ENCODE results near the gene FURIN.

The FURIN gene

GRCh38 chr15:90909976-90910375, 41.6 kb downstream of the FURIN start:
- no peaks in the 10 kb centered on the region for H3K27me3 ChIP-seq (replicated peaks; ENCODE audit: control insufficient read depth, insufficient read depth, low read length, poor library complexity, severe bottlenecking)
- no peak overlapping the region for H3K27ac ChIP-seq (ENCODE audit: insufficient read depth, low read length, poor library complexity, severe bottlenecking)
- H3K36me3 ChIP-seq (ENCODE audit: control insufficient read depth, insufficient read depth, low read length) = peaks cover 88% of the 10 kb centered on the region
- H3K4me1 ChIP-seq (ENCODE audit: control insufficient read depth, insufficient read depth, low read length, poor library complexity, severe bottlenecking) = no peaks in the 10 kb centered on the region
- DNase-seq = no peak
- H3K9me3 ChIP-seq (ENCODE audit: control insufficient read depth, low read length) = no peaks in the 10 kb centered on the region
- no peak overlapping the region for H3K4me3 ChIP-seq (ENCODE audit: insufficient read depth, low read depth, low read length, poor library complexity, severe bottlenecking)

- peaks cover 86% of the 10 kb centered on the region for H3K36me3 ChIP-seq (ENCODE audit: control insufficient read depth, insufficient read depth, low read length)
- no peaks in the 10 kb centered on the region for H3K27me3 ChIP-seq (replicated peaks; ENCODE audit: control insufficient read depth, insufficient read depth, low read length, poor library complexity, severe bottlenecking)
- H3K27ac ChIP-seq (ENCODE audit: insufficient read depth, low read length, poor library complexity, severe bottlenecking) = no peak overlapping the region
- H3K4me3 ChIP-seq (ENCODE audit: insufficient read depth, low read depth, low read length, poor library complexity, severe bottlenecking) = no peak overlapping the region
- DNase-seq = no peak
- no peaks in the 10 kb centered on the region for H3K9me3 ChIP-seq (ENCODE audit: control insufficient read depth, low read length)
- no peaks in the 10 kb centered on the region for H3K4me1 ChIP-seq (ENCODE audit: control insufficient read depth, insufficient read depth, low read length, poor library complexity, severe bottlenecking)
Observed at GRCh38 chr15:90910441-90911301, 42.3 kb downstream of the FURIN start.

GRCh38 chr15:90911302-90911623, 42.9 kb downstream of the FURIN start:
- Histone ChIP-seq H3K27ac (ENCODE audit: insufficient read depth, low read length, poor library complexity, severe bottlenecking) (no peak overlapping the region), H3K27me3 (replicated peaks; ENCODE audit: control insufficient read depth, insufficient read depth, low read length, poor library complexity, severe bottlenecking) (no peaks in the 10 kb centered on the region), H3K4me1 (ENCODE audit: control insufficient read depth, insufficient read depth, low read length, poor library complexity, severe bottlenecking) (no peaks in the 10 kb centered on the region), H3K9me3 (ENCODE audit: control insufficient read depth, low read length) (no peaks in the 10 kb centered on the region), H3K36me3 (ENCODE audit: control insufficient read depth, insufficient read depth, low read length) (peaks cover 86% of the 10 kb centered on the region), H3K4me3 (ENCODE audit: insufficient read depth, low read depth, low read length, poor library complexity, severe bottlenecking) (no peak overlapping the region)
- no peak for DNase-seq

- Histone ChIP-seq H3K27ac (ENCODE audit: insufficient read depth, low read length, poor library complexity, severe bottlenecking) (no peak overlapping the region), H3K36me3 (ENCODE audit: control insufficient read depth, insufficient read depth, low read length) (peaks cover 87% of the 10 kb centered on the region), H3K4me3 (ENCODE audit: insufficient read depth, low read depth, low read length, poor library complexity, severe bottlenecking) (no peak overlapping the region), H3K27me3 (replicated peaks; ENCODE audit: control insufficient read depth, insufficient read depth, low read length, poor library complexity, severe bottlenecking) (no peaks in the 10 kb centered on the region), H3K9me3 (ENCODE audit: control insufficient read depth, low read length) (no peaks in the 10 kb centered on the region), H3K4me1 (ENCODE audit: control insufficient read depth, insufficient read depth, low read length, poor library complexity, severe bottlenecking) (no peaks in the 10 kb centered on the region)
- DNase-seq = no peak
Observed at GRCh38 chr15:90911906-90912769, 43.8 kb downstream of the FURIN start.

GRCh38 chr15:90912770-90913075, 44.3 kb downstream of the FURIN start:
- no peak overlapping the region for H3K4me3 ChIP-seq (ENCODE audit: insufficient read depth, low read depth, low read length, poor library complexity, severe bottlenecking)
- H3K36me3 ChIP-seq (ENCODE audit: control insufficient read depth, insufficient read depth, low read length) = peaks cover 89% of the 10 kb centered on the region
- no peak for DNase-seq
- H3K27me3 ChIP-seq (replicated peaks; ENCODE audit: control insufficient read depth, insufficient read depth, low read length, poor library complexity, severe bottlenecking) = no peaks in the 10 kb centered on the region
- no peaks in the 10 kb centered on the region for H3K4me1 ChIP-seq (ENCODE audit: control insufficient read depth, insufficient read depth, low read length, poor library complexity, severe bottlenecking)
- H3K9me3 ChIP-seq (ENCODE audit: control insufficient read depth, low read length) = no peaks in the 10 kb centered on the region
- no peak overlapping the region for H3K27ac ChIP-seq (ENCODE audit: insufficient read depth, low read length, poor library complexity, severe bottlenecking)

- H3K36me3 ChIP-seq (ENCODE audit: control insufficient read depth, insufficient read depth, low read length) = peaks cover 93% of the 10 kb centered on the region
- no peaks in the 10 kb centered on the region for H3K4me1 ChIP-seq (ENCODE audit: control insufficient read depth, insufficient read depth, low read length, poor library complexity, severe bottlenecking)
Observed at GRCh38 chr15:90913398-90913944, 45.1 kb downstream of the FURIN start.

GRCh38 chr15:90914305-90915080, 46.1 kb downstream of the FURIN start:
- Histone ChIP-seq H3K4me3 (ENCODE audit: insufficient read depth, low read depth, low read length, poor library complexity, severe bottlenecking) (no peak overlapping the region), H3K27ac (ENCODE audit: insufficient read depth, low read length, poor library complexity, severe bottlenecking) (no peak overlapping the region), H3K36me3 (ENCODE audit: control insufficient read depth, insufficient read depth, low read length) (peaks cover 96% of the 10 kb centered on the region), H3K4me1 (ENCODE audit: control insufficient read depth, insufficient read depth, low read length, poor library complexity, severe bottlenecking) (no peaks in the 10 kb centered on the region), H3K9me3 (ENCODE audit: control insufficient read depth, low read length) (no peaks in the 10 kb centered on the region), H3K27me3 (replicated peaks; ENCODE audit: control insufficient read depth, insufficient read depth, low read length, poor library complexity, severe bottlenecking) (no peaks in the 10 kb centered on the region)
- DNase-seq = no peak

More at GRCh38 chr15:90913398-90913944, 45.1 kb downstream of the FURIN start:
- no peaks in the 10 kb centered on the region for H3K9me3 ChIP-seq (ENCODE audit: control insufficient read depth, low read length)
- H3K4me3 ChIP-seq (ENCODE audit: insufficient read depth, low read depth, low read length, poor library complexity, severe bottlenecking) = no peak overlapping the region
- H3K27ac ChIP-seq (ENCODE audit: insufficient read depth, low read length, poor library complexity, severe bottlenecking) = no peak overlapping the region
- no peak for DNase-seq
- no peaks in the 10 kb centered on the region for H3K27me3 ChIP-seq (replicated peaks; ENCODE audit: control insufficient read depth, insufficient read depth, low read length, poor library complexity, severe bottlenecking)

- no peaks in the 10 kb centered on the region for H3K27me3 ChIP-seq (replicated peaks; ENCODE audit: control insufficient read depth, insufficient read depth, low read length, poor library complexity, severe bottlenecking)
- H3K9me3 ChIP-seq (ENCODE audit: control insufficient read depth, low read length) = no peaks in the 10 kb centered on the region
- no peaks in the 10 kb centered on the region for H3K4me1 ChIP-seq (ENCODE audit: control insufficient read depth, insufficient read depth, low read length, poor library complexity, severe bottlenecking)
- DNase-seq = no peak
- H3K4me3 ChIP-seq (ENCODE audit: insufficient read depth, low read depth, low read length, poor library complexity, severe bottlenecking) = no peak overlapping the region
- no peak overlapping the region for H3K27ac ChIP-seq (ENCODE audit: insufficient read depth, low read length, poor library complexity, severe bottlenecking)
- peaks cover 98% of the 10 kb centered on the region for H3K36me3 ChIP-seq (ENCODE audit: control insufficient read depth, insufficient read depth, low read length)
Observed at GRCh38 chr15:90915216-90915807, 46.9 kb downstream of the FURIN start.

- no peaks in the 10 kb centered on the region for H3K4me1 ChIP-seq (ENCODE audit: control insufficient read depth, insufficient read depth, low read length, poor library complexity, severe bottlenecking)
- H3K27me3 ChIP-seq (replicated peaks; ENCODE audit: control insufficient read depth, insufficient read depth, low read length, poor library complexity, severe bottlenecking) = no peaks in the 10 kb centered on the region
- no peak for DNase-seq
- peaks cover 98% of the 10 kb centered on the region for H3K36me3 ChIP-seq (ENCODE audit: control insufficient read depth, insufficient read depth, low read length)
- H3K27ac ChIP-seq (ENCODE audit: insufficient read depth, low read length, poor library complexity, severe bottlenecking) = no peak overlapping the region
- no peak overlapping the region for H3K4me3 ChIP-seq (ENCODE audit: insufficient read depth, low read depth, low read length, poor library complexity, severe bottlenecking)
- H3K9me3 ChIP-seq (ENCODE audit: control insufficient read depth, low read length) = no peaks in the 10 kb centered on the region
Observed at GRCh38 chr15:90915808-90916440, 47.5 kb downstream of the FURIN start.

Data from effector memory CD4-positive, alpha-beta T cell (primary cell).